Spinal cord (tissue), 10 donors: ENCODE data around the gene AEBP2. TPM values are rescaled to one million over a fixed set of nuclear protein-coding genes. Genes with fewer than 3 reads are reported as not detected.
"Not testable (repeated sequence)": the region's sequence is repeated elsewhere in the genome, so short reads cannot be mapped to it uniquely, and the experiment has no call there.

ENCODE experiments used
- DNase-seq, 6 donors: peaks; one replicate each; pipeline versions ENCODE4 v3.0.0 to v3.0.0-alpha.2; 2013 to 2015; ENCODE audit warnings: low spot score in 6 of 6, low read depth in 4 of 6
- H3K27ac ChIP-seq: one replicate; pipeline ENCODE4 v1.5.1; 2013; ENCODE audit warnings: low read depth, low read length, control low read depth
- H3K27me3 ChIP-seq: one replicate; pipeline ENCODE4 v1.6.1; 2013; ENCODE audit warnings: low read length; ENCODE audit not compliant: control insufficient read depth, insufficient read depth
- H3K36me3 ChIP-seq: one replicate; pipeline ENCODE4 v1.6.1; 2013; ENCODE audit warnings: low read length; ENCODE audit not compliant: control insufficient read depth, insufficient read depth
- H3K4me1 ChIP-seq: one replicate; pipeline ENCODE4 v1.6.1; 2013; ENCODE audit warnings: low read length; ENCODE audit not compliant: control insufficient read depth, insufficient read depth
- H3K4me3 ChIP-seq: one replicate; pipeline ENCODE4 v1.5.1; 2013; ENCODE audit warnings: low read depth, low read length, control low read depth
- H3K9me3 ChIP-seq: one replicate; pipeline ENCODE4 v1.6.1; 2013; ENCODE audit warnings: low read length; ENCODE audit not compliant: control insufficient read depth, insufficient read depth
- WGBS: methylation state at CpG from one replicate; pipeline ENCODE4 v1.1.5; 2013; ENCODE audit warnings: missing lambda C conversion rate; ENCODE audit not compliant: insufficient coverage; 5-methylcytosine and 5-hydroxymethylcytosine counted together
- polyA plus RNA-seq, 2 donors: library from polyadenylated mRNA; unstranded; fragments of 120-200 nt; gene quantifications; one replicate each; pipeline ENCODE4 v1.2.1, GENCODE V29; 2013; ENCODE audit not compliant: insufficient read length in 2 of 2
- total RNA-seq, 2 donors: library from RNA; depleted of rRNA in 1 of 2; stranded (reverse); fragments of 120-200 nt in 1 of 2; fragments of >200 nt in 1 of 2; gene quantifications; one replicate each; pipeline versions ENCODE4 v1.2.3 to v1.2.4, GENCODE V29; 2013 to 2014
- donor health status: healthy.

AEBP2 gene
- total and polyA plus RNA-seq, 4 donors = 21.9 to 54.5 (median 30.5) TPM

DNA sequence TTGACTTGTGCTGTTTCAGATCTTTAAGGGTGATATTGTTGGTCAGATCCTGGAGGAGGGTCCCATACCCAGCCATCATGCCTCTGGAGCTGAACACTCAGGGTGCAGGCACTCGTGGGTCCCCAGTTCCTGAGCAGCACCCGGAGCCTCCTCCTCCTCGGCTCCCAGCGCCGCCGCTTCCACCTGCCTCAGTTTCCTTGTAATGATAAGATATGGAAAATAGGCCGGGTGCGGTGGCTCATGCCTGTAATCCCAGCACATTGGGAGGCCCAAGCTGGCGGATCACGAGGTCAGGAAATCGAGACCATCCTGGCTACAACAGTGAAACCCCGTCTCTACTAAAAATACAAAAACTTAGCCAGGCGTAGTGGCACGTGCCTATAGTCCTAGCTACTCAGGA is 20.2 kb upstream of the AEBP2 start:
- no peaks in the 10 kb centered on the region for H3K9me3 ChIP-seq

DNA sequence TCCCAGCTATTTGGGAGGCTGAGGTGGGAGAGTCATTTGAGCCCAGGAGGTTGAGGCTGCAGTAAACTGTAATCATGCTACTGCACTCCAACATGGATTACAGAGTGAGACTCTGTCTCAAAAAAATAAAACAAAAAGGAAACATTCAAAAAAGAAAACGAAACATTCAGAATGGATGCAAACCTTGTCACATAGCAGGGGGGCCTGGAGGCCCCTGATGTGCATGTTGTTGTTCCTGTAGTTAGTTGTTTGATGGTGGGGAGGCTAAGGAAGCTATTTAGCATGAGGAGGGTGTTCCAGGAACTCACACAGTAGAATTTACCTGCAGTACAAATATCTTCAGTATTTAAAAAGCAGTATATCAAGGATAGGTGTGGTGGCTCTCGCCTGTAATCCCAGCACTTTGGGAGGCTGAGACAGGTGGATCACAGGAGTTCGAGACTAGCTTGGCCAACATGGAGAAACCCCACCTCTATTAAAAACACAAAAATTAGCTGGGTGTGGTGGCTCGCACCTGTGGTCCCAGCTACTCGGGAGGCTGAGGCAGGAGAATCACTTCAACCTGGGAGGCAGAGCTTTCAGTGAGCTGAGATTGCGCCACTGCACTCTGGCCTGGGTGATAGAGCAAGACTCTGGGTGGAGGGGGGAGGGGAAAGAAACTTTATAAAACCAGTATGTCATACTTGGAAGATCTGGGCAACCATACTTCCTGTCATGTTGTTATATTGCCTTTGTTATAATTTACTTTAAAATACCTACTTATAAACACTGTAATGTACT is 17.6 kb upstream of the AEBP2 start:
- 87% methylated on average over 3 of the region's 6 CpGs for WGBS
- Histone ChIP-seq H3K4me3 (no peak overlapping the region), H3K36me3 (no peaks in the 10 kb centered on the region), H3K27ac (no peak overlapping the region), H3K9me3 (no peaks in the 10 kb centered on the region), H3K27me3 (no peaks in the 10 kb centered on the region), H3K4me1 (no peaks in the 10 kb centered on the region)
- no peak for DNase-seq

More for the DNA sequence above, 20.2 kb upstream of the AEBP2 start:
- Histone ChIP-seq H3K36me3 (no peaks in the 10 kb centered on the region), H3K4me1 (no peaks in the 10 kb centered on the region), H3K27ac (no peak overlapping the region), H3K4me3 (no peak overlapping the region), H3K27me3 (no peaks in the 10 kb centered on the region)
- 95% methylated on average over 6 of the region's 14 CpGs for WGBS
- no peak for DNase-seq

DNA sequence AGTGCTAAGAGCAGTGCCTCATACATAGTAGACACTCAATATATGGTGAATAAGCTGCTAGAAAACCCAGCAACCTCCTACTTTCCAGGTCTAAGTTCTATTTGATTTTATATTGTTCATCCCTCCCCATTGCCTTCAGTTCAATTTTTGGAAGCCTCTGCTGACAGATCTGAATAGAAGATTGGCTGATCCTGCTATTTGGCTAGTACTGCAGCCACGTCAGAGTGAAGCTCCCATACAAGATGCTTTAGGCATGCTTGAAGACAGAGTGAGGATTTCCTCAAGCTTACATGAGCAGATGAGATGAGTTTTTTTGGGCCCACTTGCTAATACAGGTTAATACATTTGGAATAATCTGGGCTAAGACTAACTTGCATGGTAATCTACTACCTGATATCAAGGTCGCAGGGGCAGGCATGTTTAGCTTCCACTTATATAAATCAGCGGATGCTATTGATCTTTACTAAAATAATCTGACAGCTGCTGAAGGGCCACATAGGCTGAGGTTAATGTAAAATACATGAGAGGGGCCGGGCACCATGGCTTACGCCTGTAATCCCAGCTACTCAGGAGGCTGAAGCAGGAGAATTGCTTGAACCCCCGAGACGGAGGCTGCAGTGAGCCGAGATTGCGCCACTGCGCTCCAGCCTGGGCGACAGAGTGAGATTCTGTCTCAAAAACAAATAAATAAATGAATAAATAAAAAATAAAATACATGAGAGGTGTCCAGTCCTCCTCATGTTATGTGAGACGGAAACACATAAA is 15.9 kb upstream of the AEBP2 start:
- no peak overlapping the region for H3K27ac ChIP-seq
- 70% methylated on average over 3 of the region's 12 CpGs for WGBS
- H3K36me3 ChIP-seq = no peaks in the 10 kb centered on the region
- H3K27me3 ChIP-seq = no peaks in the 10 kb centered on the region
- H3K4me3 ChIP-seq = no peak overlapping the region
- no peaks in the 10 kb centered on the region for H3K9me3 ChIP-seq
- H3K4me1 ChIP-seq = no peaks in the 10 kb centered on the region
- DNase-seq = no peak

DNA sequence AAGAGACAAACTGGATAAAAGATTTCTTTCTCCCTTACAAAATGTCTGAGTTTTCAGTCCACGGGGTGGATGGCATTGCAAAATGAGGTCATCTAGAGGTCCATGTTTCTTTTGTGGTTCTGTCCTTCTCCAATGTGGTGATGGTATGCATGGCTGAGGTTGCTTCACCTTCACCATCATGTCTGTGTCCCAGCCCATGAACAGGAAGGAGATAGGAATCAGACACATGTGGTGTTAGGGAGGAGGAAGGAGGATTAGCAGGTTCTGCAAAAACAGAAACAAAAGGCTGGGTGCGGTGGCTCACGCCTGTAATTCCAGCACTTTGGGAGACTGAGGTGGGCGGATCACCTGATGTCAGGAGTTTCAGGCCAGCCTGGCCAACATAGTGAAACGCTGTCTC is 11.0 kb upstream of the AEBP2 start:
- DNase-seq = no peak
- Histone ChIP-seq H3K27ac (no peak overlapping the region), H3K9me3 (no peaks in the 10 kb centered on the region), H3K36me3 (no peaks in the 10 kb centered on the region), H3K4me1 (no peaks in the 10 kb centered on the region), H3K27me3 (no peaks in the 10 kb centered on the region), H3K4me3 (no peak overlapping the region)
- 87% methylated on average over 3 of the region's 5 CpGs for WGBS

DNA sequence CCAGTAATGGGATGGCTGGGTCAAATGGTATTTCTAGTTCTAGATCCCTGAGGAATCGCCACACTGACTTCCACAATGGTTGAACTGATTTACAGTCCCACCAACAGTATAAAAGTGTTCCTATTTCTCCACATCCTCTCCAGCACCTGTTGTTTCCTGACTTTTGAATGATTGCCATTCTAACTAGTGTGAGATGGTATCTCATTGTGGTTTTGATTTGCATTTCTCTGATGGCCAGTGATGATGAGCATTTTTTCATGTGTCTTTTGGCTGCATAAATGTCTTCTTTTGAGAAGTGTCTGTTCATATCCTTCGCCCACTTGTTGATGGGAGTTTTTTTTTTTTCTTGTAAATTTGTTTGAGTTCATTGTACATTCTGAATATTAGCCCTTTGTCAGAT is 9.8 kb upstream of the AEBP2 start:
- not testable (repeated sequence) for DNase-seq, H3K9me3 ChIP-seq, H3K4me1 ChIP-seq, H3K27me3 ChIP-seq, H3K36me3 ChIP-seq, H3K27ac ChIP-seq, H3K4me3 ChIP-seq
- 100% methylated on average over 1 of the region's 2 CpGs for WGBS

DNA sequence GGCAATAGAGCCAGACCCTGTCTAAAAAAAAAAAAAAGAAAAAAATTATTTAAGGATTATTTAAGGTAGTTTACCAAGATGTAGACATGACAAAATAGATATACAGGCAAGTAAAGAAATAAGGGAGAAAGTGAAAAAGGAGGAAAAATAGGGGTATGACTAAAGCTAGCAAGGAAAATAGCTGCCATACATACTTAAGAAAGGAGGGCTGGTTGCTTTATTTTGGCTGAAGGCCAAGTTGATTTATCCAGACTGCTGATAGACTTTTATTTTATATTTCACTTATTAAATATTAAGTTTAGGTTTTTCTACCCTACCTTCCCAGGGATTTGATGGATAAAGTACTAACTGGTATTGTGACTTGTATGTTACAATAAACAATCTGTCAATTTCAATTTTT is 8.3 kb upstream of the AEBP2 start:
- Histone ChIP-seq H3K4me3 (no peak overlapping the region), H3K36me3 (no peaks in the 10 kb centered on the region), H3K27me3 (no peaks in the 10 kb centered on the region), H3K27ac (no peak overlapping the region), H3K4me1 (no peaks in the 10 kb centered on the region), H3K9me3 (no peaks in the 10 kb centered on the region)
- DNase-seq = no peak

DNA sequence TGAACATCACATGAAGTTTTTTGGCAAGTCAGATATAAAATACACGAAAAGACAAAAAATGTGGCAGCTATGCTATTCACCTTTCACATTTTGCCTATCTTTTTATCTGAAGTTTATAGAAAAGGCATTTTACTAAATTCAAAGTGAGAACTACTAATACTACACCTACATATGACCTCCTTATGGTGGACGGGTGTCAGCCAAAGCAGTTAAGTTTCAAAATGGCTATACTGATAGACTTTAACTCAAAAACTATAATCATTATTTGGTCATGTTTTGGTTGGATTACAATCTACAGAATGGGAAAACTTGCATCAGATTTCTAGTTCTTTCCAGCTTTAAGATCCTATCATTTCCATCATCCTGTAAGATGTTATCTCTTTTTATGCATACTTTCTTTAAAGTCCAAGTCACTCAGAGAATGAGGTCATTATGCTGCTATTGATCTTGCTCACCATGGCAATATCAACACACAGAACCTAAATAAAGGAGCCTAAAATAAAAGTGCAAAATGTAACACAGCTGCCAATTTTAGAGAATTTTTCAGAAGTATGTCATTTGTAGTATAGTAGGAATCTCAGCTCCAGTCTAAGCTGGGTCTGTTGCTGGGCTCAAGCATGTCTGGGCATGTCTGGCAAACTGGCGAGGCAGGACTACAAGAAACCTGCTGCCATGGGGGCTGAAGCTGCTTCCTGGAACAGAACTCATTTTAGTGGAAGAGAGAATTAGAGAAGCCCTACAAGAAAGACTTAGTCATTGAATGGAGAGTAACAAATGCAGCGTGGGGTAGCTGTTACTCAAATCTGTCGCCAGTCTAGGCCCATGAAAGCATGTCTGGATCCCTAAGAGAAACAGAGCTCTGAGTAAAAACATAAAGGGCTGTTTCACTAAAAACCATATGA is 7.6 kb upstream of the AEBP2 start:
- H3K36me3 ChIP-seq = no peaks in the 10 kb centered on the region
- H3K4me1 ChIP-seq = no peaks in the 10 kb centered on the region
- H3K4me3 ChIP-seq = no peak overlapping the region
- H3K9me3 ChIP-seq = no peaks in the 10 kb centered on the region
- H3K27ac ChIP-seq = no peak overlapping the region
- H3K27me3 ChIP-seq = no peaks in the 10 kb centered on the region
- 54% methylated on average over 1 of the region's 5 CpGs for WGBS
- DNase-seq = no peak

DNA sequence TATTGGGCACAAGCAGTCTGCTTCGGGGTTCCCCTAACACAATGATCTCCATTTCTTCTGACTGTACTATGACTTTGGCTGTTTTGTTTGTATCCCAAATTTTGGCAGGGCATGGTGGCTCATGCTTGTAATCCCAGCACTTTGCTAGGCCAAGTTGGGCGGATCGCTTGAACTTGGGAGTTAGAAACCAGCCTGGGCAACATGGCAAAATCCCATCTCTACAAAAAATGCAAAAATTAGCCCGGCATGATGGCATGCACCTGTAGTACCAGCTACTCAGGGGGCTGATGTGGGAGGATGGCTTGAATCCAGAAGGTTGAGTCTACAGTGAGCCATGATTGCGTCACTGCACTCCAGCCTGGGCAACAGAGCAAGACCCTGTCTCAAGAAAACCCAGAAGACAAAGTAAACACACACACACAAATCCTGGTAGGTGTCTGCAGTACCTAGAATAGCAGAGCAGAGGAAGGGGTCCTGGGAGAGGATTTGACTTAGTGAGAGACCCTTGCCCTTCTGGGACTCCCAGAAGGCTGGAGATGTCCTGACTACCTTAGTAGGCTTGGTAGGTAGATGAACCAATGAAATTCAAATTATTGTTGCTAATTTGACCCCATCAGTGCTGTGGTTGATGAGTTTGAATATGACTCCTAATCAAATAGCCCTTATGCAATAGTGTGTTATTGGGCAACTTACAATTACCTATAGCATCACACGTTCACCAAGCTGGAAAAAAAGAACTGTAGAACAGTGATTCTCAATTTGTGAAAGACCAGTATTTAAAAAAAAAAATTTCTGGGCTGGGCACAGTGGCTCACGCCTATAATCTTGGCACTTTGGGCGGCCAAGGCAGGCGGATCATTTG is 6.8 kb upstream of the AEBP2 start:
- no peaks in the 10 kb centered on the region for H3K4me1 ChIP-seq
- WGBS = 80% methylated on average over 1 of the region's 9 CpGs
- H3K4me3 ChIP-seq = no peak overlapping the region
- H3K27ac ChIP-seq = no peak overlapping the region
- DNase-seq = no peak
- H3K27me3 ChIP-seq = no peaks in the 10 kb centered on the region
- no peaks in the 10 kb centered on the region for H3K36me3 ChIP-seq
- H3K9me3 ChIP-seq = no peaks in the 10 kb centered on the region

DNA sequence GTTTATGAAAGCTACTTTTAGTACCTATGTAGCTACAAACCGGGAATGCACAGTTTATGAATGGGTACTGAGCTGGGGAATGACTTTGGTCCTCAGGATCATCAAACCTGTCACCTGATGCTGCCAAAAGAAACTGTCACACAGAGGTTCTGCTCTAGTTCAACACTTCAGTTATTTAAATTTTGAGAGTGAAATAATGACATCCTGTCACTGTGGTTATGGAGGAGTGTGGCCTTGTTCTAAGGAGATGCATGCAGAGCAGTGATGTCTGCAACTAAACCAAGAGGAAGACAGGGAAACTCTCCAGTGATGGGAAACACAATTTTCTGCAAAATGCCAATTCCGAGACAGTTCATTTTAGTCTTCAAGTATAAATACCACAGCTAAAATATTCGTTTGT is 4.8 kb upstream of the AEBP2 start:
- H3K4me3 ChIP-seq = no peak overlapping the region
- H3K4me1 ChIP-seq = peaks cover 3% of the 10 kb centered on the region
- H3K36me3 ChIP-seq = no peaks in the 10 kb centered on the region
- no peaks in the 10 kb centered on the region for H3K9me3 ChIP-seq
- DNase-seq = no peak
- H3K27ac ChIP-seq = no peak overlapping the region
- no peaks in the 10 kb centered on the region for H3K27me3 ChIP-seq
- WGBS = 100% methylated on average over 1 of the region's 3 CpGs
